ENCODE results near the gene FIGN. TPM values are rescaled to one million over a fixed set of nuclear protein-coding genes. Genes with fewer than 3 reads are reported as not detected.

FIGN gene
- total and polyA plus RNA-seq, 10 of the 15 experiments (the other 5 are each of a cell fraction or from before 2014, with no cell fraction given), result under 0.01 to 0.01 TPM; not detected in 8

DNA sequence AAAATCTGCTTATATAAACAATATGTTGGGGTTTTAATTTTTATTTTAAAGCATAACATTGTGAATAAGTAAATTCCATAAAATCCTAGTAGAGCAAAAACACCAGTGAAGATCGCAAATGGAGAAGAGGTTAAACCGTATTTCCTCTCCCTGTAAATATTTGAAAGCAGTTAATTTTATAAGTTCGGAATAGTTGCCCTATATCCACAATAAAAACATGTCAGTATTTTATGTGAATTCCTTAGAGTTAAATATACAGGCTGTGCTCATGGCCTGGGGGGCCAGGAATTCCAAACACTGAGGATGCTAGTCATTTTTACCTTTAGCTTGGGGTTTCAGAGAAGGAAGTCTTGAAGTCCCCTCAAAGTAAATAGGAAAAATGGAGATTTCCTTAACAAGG, 135.0 kb downstream of the FIGN start:
- ChIA-PET POLR2A (no interaction called here), RAD21 (ENCODE audit: unreplicated experiment) (no interaction called here), SMC1A (ENCODE audit: uncharacterized antibody, unreplicated experiment) (no interaction called here), CTCF (no interaction called here)
- Histone ChIP-seq H3K36me3 (ENCODE audit: control insufficient read depth in 2 of 2, insufficient read depth in 2 of 2, low read length in 1 of 2) (no peaks in the 10 kb centered on the region), H3K9me3 (replicated peaks; ENCODE audit: control insufficient read depth, insufficient read depth, low read length) (no peaks in the 10 kb centered on the region), H4K20me1 (ENCODE audit: control insufficient read depth, insufficient read depth) (no peaks in the 10 kb centered on the region), H2AFZ (ENCODE audit: control insufficient read depth, low read depth, low read length) (no peak overlapping the region), H3K27ac (ENCODE audit: control insufficient read depth, insufficient read depth) (no peak overlapping the region), H3K9ac (ENCODE audit: control insufficient read depth, insufficient read depth, low read length) (no peak overlapping the region), H3K27me3 (replicated peaks in 1 of 2; ENCODE audit: control insufficient read depth in 2 of 2, insufficient read depth in 2 of 2, low read length in 1 of 2) (no peaks in the 10 kb centered on the region), H3K4me1 (ENCODE audit: control insufficient read depth, insufficient read depth, low read length) (no peaks in the 10 kb centered on the region), H3K4me2 (ENCODE audit: control insufficient read depth, insufficient read depth) (no peak overlapping the region), H3K79me2 (ENCODE audit: control insufficient read depth, insufficient read depth, low read length) (no peaks in the 10 kb centered on the region), H3K4me3 (no peak overlapping the region)
- no TSS peak for BruUV-seq (replicated peaks)
- TF ChIP-seq EGR1 (IDR thresholded peaks at IDR 0.05; ENCODE audit: borderline replicate concordance in 1 of 2, low read depth in 2 of 2, low read length in 2 of 2) (no peak), NBN (IDR thresholded peaks at IDR 0.05) (no peak), SMARCA5 (IDR thresholded peaks at IDR 0.05) (no peak), SREBF1 (IDR thresholded peaks at IDR 0.05; ENCODE audit: low read length) (no peak), RUNX3 (IDR thresholded peaks at IDR 0.05; ENCODE audit: low read length) (no peak), MTA3 (IDR thresholded peaks at IDR 0.05; ENCODE audit: borderline replicate concordance, low read length) (no peak), NR2F1 (conservative IDR thresholded peaks at IDR 0.05) (no peak), CEBPB (IDR thresholded peaks at IDR 0.05; ENCODE audit: borderline replicate concordance in 1 of 2, low read depth in 2 of 2, low read length in 2 of 2) (no peak), FOXK2 (IDR thresholded peaks at IDR 0.05) (no peak)
- TF ChIP-seq, protein P1, sequence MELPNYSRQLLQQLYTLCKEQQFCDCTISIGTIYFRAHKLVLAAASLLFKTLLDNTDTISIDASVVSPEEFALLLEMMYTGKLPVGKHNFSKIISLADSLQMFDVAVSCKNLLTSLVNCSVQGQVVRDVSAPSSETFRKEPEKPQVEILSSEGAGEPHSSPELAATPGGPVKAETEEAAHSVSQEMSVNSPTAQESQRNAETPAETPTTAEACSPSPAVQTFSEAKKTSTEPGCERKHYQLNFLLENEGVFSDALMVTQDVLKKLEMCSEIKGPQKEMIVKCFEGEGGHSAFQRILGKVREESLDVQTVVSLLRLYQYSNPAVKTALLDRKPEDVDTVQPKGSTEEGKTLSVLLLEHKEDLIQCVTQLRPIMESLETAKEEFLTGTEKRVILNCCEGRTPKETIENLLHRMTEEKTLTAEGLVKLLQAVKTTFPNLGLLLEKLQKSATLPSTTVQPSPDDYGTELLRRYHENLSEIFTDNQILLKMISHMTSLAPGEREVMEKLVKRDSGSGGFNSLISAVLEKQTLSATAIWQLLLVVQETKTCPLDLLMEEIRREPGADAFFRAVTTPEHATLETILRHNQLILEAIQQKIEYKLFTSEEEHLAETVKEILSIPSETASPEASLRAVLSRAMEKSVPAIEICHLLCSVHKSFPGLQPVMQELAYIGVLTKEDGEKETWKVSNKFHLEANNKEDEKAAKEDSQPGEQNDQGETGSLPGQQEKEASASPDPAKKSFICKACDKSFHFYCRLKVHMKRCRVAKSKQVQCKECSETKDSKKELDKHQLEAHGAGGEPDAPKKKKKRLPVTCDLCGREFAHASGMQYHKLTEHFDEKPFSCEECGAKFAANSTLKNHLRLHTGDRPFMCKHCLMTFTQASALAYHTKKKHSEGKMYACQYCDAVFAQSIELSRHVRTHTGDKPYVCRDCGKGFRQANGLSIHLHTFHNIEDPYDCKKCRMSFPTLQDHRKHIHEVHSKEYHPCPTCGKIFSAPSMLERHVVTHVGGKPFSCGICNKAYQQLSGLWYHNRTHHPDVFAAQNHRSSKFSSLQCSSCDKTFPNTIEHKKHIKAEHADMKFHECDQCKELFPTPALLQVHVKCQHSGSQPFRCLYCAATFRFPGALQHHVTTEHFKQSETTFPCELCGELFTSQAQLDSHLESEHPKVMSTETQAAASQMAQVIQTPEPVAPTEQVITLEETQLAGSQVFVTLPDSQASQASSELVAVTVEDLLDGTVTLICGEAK (IDR thresholded peaks at IDR 0.05; ENCODE audit: borderline replicate concordance), result no peak
- TF ChIP-seq, protein P2, sequence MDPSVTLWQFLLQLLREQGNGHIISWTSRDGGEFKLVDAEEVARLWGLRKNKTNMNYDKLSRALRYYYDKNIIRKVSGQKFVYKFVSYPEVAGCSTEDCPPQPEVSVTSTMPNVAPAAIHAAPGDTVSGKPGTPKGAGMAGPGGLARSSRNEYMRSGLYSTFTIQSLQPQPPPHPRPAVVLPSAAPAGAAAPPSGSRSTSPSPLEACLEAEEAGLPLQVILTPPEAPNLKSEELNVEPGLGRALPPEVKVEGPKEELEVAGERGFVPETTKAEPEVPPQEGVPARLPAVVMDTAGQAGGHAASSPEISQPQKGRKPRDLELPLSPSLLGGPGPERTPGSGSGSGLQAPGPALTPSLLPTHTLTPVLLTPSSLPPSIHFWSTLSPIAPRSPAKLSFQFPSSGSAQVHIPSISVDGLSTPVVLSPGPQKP (IDR thresholded peaks at IDR 0.05; ENCODE audit: low read depth, low read length), result no peak
- intact Hi-C loops (cut with micrococcal nuclease; ENCODE audit: unreplicated experiment), result no loop called here
- WGBS (ENCODE audit: insufficient coverage, insufficient replicate concordance, low lambda C conversion rate, missing lambda C conversion rate), result 29% methylated on average over 3 of the region's 3 CpGs
- ATAC-seq (no peak), DNase-seq (ENCODE audit: low read depth, low spot score) (no peak), FAIRE-seq (no peak)
- in situ Hi-C loops (cut with MboI), result no loop called here
